LNCaP clone FGC (cell line): Measurements from ENCODE around the gene MRPL23.

Source experiments
- DNase-seq: peaks from one replicate; pipeline ENCODE4 v3.0.0-alpha.2; 2011; ENCODE audit warnings: low read depth
- H3K4me3 ChIP-seq: 2 replicates; pipeline ENCODE4 v1.5.1; 2011; ENCODE audit warnings: mild to moderate bottlenecking, low read depth, low read length, control low read depth
- TF ChIP-seq, protein P1 (sequence below): IDR thresholded peaks from 2 replicates; pipeline ENCODE4 v1.5.1; 2012; ENCODE audit warnings: mild to moderate bottlenecking; ENCODE audit not compliant: control insufficient read depth, insufficient read depth; ENCODE audit errors: extremely low read depth

MRPL23 gene

DNA sequence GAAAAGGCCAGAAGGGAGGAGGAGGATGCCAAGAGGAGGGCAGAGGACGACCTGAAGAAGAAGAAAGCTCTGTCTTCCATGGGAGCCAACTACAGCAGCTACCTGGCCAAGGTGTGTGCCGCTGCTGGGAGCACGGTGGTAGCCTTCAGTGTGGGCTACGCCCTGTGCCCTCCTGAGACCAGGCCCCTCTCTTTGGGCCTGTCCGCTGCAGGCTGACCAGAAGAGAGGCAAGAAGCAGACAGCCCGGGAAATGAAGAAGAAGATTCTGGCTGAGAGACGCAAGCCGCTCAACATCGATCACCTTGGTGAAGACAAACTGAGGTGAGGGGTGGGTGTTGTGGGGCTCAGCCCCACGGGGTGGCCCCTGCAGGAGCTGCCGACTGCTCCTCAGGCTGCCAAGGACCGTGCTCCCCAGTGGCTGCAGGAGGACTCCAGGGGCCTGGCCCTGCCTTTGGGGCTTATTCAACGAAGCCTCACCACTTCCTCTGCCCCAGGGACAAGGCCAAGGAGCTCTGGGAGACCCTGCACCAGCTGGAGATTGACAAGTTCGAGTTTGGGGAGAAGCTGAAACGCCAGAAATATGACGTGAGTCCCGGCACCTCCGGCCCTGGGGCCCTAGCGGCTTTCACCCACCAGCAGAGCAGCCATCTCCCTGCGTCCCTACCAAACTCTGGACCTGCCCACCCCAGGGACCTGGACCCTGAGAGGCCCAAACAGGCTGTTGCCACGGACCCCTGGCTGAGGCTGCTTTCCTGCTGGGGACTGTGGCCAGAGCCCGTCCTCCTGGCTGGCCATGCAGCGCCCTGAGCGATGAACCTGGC lies 12.6 kb upstream of the MRPL23 start:
- DNase-seq, result no peak
- TF ChIP-seq, protein P1, sequence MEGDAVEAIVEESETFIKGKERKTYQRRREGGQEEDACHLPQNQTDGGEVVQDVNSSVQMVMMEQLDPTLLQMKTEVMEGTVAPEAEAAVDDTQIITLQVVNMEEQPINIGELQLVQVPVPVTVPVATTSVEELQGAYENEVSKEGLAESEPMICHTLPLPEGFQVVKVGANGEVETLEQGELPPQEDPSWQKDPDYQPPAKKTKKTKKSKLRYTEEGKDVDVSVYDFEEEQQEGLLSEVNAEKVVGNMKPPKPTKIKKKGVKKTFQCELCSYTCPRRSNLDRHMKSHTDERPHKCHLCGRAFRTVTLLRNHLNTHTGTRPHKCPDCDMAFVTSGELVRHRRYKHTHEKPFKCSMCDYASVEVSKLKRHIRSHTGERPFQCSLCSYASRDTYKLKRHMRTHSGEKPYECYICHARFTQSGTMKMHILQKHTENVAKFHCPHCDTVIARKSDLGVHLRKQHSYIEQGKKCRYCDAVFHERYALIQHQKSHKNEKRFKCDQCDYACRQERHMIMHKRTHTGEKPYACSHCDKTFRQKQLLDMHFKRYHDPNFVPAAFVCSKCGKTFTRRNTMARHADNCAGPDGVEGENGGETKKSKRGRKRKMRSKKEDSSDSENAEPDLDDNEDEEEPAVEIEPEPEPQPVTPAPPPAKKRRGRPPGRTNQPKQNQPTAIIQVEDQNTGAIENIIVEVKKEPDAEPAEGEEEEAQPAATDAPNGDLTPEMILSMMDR, result no peak
- H3K4me3 ChIP-seq, result no peak overlapping the region

DNA sequence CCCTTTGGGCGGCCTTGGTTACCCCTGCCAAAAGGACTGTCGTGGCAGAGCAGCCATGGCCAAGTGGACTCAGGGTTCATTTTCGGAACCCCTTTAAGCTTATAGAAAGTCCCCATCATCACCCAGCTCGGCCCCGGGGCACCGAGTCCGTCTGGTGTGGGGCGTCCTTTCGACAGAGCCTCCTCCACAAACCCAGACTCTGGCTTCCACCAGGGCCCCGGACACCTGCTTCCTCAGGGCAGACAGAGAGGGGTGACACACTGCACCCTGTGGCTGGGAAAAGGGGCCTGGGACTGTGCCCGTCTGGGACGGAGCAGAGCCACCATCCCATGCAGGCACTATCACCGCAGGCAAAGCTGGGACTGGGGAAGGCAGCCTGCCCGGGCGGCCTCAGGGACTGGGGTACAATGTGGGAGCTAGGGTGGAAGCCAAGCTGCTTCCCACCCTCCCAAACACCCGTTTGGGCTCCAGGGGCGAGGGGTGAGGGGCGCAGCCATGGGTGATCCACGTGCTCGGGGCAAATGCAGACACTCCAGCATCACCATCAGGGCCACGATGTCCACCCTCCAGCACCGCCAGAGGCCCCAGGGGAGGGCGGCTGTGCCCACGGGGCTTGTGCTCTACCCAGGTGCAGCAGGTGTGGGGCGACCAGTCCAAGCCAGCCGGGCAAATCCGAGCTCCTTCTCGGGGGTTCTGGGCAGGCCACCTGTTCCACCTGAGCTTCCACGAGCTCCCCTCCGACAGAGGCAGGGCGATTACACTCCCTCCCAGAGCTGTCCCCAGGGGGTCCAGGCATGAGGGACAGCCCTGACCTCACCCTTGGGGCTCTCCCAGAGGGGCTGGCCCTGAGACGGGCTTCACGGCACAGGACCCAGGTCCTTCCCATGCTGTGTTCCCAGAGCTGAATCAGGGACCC lies 11.7 kb upstream of the MRPL23 start:
- TF ChIP-seq, protein P1, result no peak
- H3K4me3 ChIP-seq, result no peak overlapping the region
- no peak for DNase-seq

DNA sequence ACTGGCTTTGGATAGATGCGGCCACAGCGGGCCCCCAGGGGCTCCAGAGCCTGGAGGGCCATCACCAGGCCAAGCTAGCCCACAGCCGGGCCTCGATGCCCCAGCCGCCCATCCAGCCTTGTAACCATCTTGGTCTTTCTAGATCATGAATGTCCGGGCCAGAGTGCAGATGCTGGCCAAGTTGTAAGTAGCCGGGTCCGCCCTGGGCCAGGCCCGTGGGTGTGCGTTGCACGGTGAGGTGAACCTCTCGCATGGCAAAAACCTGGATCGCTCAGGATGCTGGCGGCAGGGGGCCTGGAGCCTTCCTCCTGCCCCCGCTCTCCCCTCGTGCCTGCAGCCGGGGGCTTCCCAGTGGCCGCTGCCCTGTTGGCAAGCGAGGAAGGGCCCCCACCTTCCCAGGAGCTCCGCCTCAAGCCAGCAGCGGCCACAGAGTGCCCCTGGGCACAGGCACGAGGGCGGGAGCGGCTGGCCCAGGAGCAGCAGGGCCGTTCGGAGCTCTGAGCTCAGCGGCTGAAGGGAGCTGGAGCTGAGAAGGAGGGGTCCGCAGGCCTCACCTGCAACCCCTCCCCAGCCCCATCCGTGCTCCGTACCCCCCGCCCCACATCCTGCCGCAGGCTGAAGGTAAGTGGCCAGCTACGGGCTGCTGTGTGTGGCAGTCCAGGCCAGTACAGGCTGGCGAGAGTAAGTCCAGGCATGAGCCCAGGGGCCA lies 10.9 kb upstream of the MRPL23 start:
- no peak for DNase-seq
- no peak overlapping the region for H3K4me3 ChIP-seq
- TF ChIP-seq, protein P1, result no peak

DNA sequence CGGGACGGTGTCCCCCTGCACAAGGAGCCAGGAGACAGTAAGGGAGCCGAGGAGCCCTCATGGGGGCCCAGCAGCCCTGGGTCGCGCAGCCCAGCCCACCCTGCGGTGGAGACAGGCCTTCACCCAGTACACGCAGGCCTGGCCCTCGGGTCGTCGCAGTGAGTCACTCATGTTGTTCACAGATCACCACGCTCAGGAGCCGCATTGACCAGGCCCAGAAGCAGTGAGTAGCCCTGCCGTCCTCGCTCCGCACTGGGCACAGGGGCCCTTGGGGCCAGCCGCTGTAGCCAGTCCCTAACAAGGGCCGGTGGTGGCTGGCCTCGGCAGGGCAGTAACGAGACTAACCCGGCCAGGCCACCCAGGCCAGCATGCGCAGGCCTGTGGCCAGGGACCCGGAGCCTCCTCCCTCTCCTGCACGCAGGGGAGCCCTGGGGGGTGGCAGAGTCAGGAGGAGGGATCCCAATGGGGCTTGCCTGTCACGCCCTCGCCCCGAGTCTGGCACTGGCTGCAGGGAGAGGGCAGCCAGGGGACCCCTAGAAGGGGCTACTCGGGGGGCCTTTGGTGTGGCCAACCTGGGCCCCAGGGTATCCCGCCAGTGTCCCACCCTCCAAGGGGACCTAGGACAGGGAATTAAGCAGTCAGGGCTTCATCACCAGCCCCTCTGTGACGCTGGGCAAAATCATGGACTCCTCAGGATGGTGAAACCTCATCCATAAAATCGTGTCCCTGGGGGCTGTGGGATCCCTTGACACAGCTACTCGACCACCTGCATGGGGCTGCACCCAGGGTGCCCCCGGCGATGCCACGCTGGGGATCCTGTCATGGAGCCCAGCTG lies 10.1 kb upstream of the MRPL23 start:
- TF ChIP-seq, protein P1, result no peak
- H3K4me3 ChIP-seq, result no peak overlapping the region
- DNase-seq, result no peak

DNA sequence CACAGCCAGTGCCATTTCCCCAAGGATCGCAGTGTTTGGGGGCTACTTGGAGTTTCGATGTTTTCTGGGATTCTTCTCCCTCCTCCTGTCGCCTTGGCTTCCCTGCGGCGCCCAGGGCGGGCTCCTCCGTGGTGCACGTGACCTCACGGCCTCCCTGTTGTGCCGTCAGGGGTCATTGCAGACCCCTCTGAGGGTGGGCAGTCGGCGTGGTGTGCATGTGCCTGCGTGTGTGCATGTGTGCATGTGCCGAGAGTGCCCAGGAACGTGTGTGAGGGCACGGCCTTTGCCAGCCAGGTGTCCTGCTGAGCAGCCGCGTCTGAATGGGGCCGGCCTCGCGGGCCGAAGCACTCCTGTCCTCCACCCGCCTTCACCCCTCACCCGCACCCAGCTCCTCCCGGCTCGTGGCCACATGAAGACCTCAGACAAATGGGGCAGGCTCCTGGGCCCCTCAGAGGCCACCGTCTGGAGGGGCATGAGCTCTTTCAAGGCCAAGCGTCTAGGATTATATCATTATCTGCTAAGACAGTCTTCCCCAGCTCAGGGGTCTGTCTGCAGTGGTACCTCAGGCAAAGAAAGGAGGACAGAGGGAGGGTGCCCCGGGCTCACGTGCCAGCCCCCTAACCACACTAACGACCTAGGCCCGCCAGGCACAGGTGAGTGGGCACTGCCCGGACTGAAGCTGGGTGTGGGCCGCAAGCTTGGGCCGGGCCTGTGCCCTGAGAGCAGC lies 9.4 kb upstream of the MRPL23 start:
- no peak for DNase-seq
- no peak overlapping the region for H3K4me3 ChIP-seq
- TF ChIP-seq, protein P1, result no peak
